Neural cell (in vitro differentiated cells): Measurements from ENCODE around the gene CLSTN1.

ENCODE experiments used
- CTCF ChIP-seq: fragments of 450-650 bp; IDR thresholded peaks from 2 replicates; pipeline ENCODE4 v1.5.1; 2014; ENCODE audit warnings: antibody characterized with exemption, mild to moderate bottlenecking, moderate library complexity; ENCODE audit not compliant: poor library complexity, severe bottlenecking
- EP300 ChIP-seq: fragments of 450-650 bp; conservative IDR thresholded peaks from 2 replicates; pipeline ENCODE4 v1.6.1; 2014; ENCODE audit warnings: antibody characterized with exemption, mild to moderate bottlenecking, moderate library complexity; ENCODE audit not compliant: poor library complexity, severe bottlenecking
- SMC3 ChIP-seq: fragments of 450-650 bp; conservative IDR thresholded peaks from 2 replicates; pipeline ENCODE4 v1.6.1; 2014; ENCODE audit warnings: antibody characterized with exemption, mild to moderate bottlenecking, moderate library complexity; ENCODE audit not compliant: poor library complexity
- TAF1 ChIP-seq: IDR thresholded peaks from 2 replicates; pipeline ENCODE4 v1.6.1; 2012; ENCODE audit warnings: low read depth

- TF ChIP-seq CTCF = no peak
- no peak for TF ChIP-seq EP300
- no peak for TF ChIP-seq TAF1
- no peak for TF ChIP-seq SMC3
Measured at GRCh38 chr1:9717193-9718005, 106.4 kb downstream of the CLSTN1 start.
